ENCODE data around the gene CCNYL1. TPM values are rescaled to one million over a fixed set of nuclear protein-coding genes. Genes with fewer than 3 reads are reported as not detected.

The CCNYL1 gene
- total RNA-seq, 4 donors from 2014 or later = 14.8 to 22.2 (median 17.9) TPM

DNA sequence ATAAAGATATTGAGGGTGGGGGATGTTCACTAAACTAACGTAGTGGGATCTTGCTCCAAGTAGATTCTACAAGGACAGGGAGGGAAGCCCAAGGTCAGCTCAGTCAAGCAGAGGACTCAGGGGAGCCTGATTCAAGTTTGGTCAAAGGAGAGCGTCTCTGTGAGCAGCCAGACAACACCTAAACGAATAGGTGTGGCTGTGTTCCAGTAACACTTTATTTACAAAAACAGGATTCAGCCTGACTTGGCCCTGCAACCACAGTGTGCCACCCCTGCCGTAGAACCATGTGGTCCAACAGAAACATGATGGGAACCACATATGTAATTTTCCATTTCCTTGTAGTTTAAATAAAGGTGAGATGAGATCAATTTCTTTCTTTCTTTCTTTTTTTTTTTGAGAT lies 76.4 kb downstream of the CCNYL1 start:
- H3K9me3 ChIP-seq = no peaks in the 10 kb centered on the region
- H3K36me3 ChIP-seq = no peaks in the 10 kb centered on the region
- WGBS, 2 donors = 52 to 67% methylated on average over 4 of the region's 4 CpGs
- intact Hi-C loops (cut with DNase I) = no loop called here
- H3K27ac ChIP-seq = no peak overlapping the region
- H3K4me3 ChIP-seq (replicated peaks in 1 of 3) = no peak overlapping the region
- no peaks in the 10 kb centered on the region for H3K27me3 ChIP-seq
- peaks cover 12 to 27% of the 10 kb centered on the region in 2 donors for H3K4me1 ChIP-seq
- no peak for DNase-seq
- TF ChIP-seq, protein P1, sequence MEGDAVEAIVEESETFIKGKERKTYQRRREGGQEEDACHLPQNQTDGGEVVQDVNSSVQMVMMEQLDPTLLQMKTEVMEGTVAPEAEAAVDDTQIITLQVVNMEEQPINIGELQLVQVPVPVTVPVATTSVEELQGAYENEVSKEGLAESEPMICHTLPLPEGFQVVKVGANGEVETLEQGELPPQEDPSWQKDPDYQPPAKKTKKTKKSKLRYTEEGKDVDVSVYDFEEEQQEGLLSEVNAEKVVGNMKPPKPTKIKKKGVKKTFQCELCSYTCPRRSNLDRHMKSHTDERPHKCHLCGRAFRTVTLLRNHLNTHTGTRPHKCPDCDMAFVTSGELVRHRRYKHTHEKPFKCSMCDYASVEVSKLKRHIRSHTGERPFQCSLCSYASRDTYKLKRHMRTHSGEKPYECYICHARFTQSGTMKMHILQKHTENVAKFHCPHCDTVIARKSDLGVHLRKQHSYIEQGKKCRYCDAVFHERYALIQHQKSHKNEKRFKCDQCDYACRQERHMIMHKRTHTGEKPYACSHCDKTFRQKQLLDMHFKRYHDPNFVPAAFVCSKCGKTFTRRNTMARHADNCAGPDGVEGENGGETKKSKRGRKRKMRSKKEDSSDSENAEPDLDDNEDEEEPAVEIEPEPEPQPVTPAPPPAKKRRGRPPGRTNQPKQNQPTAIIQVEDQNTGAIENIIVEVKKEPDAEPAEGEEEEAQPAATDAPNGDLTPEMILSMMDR (IDR thresholded peaks at IDR 0.05) = no peak
- TF ChIP-seq POLR2A (IDR thresholded peaks at IDR 0.05) = no peak

DNA sequence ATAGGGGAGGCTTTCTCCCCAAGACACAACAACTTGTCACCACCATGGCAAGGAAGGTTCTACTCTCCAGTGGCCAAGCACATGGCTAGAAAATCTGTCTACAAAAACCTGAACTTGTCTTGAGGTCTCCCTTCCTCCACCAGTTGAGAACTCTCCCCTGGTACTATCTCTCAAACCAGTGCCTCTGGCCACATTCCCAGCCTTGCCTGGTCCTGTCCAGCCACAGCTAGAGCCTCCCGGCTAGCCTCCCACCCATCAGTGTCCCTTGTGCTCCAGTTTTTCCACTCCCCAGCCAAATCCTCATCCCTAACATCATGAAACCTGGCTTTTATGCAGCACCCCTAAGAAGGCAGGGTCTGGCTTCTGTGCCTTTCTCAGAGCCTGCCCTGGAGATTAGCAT lies 79.5 kb downstream of the CCNYL1 start:
- Histone ChIP-seq H3K36me3 (no peaks in the 10 kb centered on the region), H3K9me3 (no peaks in the 10 kb centered on the region), H3K27ac (no peak overlapping the region), H3K4me3 (replicated peaks in 1 of 3) (no peak overlapping the region), H3K27me3 (no peaks in the 10 kb centered on the region), H3K4me1 (peaks cover 12 to 22% of the 10 kb centered on the region in 2 donors)
- WGBS, 2 donors = 80 to 93% methylated on average over 1 of the region's 1 CpG
- DNase-seq = no peak
- intact Hi-C loops (cut with DNase I) = no loop called here
- TF ChIP-seq, protein P1 (IDR thresholded peaks at IDR 0.05) = no peak
- no peak for TF ChIP-seq POLR2A (IDR thresholded peaks at IDR 0.05)

DNA sequence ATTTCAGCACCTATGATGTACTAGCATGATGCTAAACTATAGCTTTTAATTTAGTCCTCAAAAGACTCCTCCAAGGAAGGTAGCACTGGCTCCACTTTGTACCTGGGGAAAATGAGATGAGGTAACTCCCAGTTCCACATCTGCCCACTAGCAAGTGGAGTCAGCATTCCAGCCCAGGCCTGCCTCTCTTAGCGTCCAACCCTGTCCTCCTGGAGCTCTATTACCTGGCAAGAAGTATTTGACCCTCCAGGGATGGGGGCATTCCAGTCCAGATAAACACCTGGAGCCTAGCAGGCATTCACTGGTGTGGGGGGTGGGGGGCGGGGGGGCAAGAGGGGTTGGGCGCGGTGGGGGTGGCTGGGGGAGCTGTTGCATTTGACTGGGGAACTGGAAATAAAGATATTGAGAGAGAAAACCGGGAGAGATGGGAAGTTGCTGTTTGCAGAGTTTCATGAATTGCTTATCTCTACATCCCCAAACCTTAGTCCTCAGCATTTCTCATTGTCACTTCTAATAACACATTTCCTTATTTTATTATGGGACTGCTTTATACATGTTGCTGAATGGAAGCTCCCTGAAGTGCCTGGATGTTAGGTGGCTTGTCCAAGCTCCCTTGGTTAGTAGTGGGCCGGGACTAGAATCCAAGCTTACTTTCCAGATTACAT lies 80.3 kb downstream of the CCNYL1 start:
- Histone ChIP-seq H3K36me3 (no peaks in the 10 kb centered on the region), H3K27me3 (no peaks in the 10 kb centered on the region), H3K4me3 (replicated peaks in 1 of 3) (no peak overlapping the region), H3K4me1 (peaks cover 20 to 28% of the 10 kb centered on the region in 2 donors), H3K9me3 (no peaks in the 10 kb centered on the region), H3K27ac (no peak overlapping the region)
- WGBS, 2 donors = 42 to 50% methylated on average over 6 of the region's 6 CpGs
- DNase-seq = peak; percentile 38 to 50
- intact Hi-C loops (cut with DNase I) = no loop called here
- TF ChIP-seq, protein P1 (IDR thresholded peaks at IDR 0.05) = no peak
- no peak for TF ChIP-seq POLR2A (IDR thresholded peaks at IDR 0.05)

DNA sequence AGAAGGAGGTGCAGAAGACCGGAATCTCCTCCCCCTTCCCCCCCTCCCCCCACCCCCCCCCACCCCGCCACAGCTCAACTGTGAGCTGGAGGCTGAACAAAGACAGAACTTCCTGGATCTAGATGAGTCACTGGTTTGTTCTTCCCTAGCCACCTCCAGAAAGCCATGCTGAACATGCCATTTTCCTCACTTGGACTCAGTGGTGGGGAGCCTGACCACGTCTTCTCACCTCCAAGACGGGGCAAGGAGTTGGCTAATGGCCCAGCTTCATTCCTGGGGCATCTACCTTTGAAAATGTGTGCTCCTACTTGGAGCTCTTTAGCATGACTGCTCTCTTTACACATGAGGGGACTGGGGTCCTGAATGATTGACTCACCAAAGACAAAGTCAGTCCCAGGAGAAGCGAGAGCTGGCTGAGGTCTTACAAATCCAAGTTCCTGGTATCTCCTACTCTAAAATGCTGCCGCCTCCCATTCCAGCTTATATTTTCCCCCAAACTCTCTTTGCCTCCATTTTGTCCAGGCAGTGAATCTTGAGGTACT lies 80.9 kb downstream of the CCNYL1 start:
- Histone ChIP-seq H3K27ac (peak overlapping the region; percentile 9 to 56 (median 39)), H3K4me3 (replicated peaks in 1 of 3) (no peak overlapping the region), H3K27me3 (no peaks in the 10 kb centered on the region), H3K9me3 (no peaks in the 10 kb centered on the region), H3K4me1 (peaks cover 21 to 32% of the 10 kb centered on the region in 2 donors), H3K36me3 (no peaks in the 10 kb centered on the region)
- 59 to 60% methylated on average over 5 to 6 of the region's 6 CpGs for WGBS, 2 donors
- DNase-seq = peak; percentile 33 to 35
- intact Hi-C loops (cut with DNase I) = no loop called here
- no peak for TF ChIP-seq POLR2A (IDR thresholded peaks at IDR 0.05)
- TF ChIP-seq, protein P1 (IDR thresholded peaks at IDR 0.05) = no peak

DNA sequence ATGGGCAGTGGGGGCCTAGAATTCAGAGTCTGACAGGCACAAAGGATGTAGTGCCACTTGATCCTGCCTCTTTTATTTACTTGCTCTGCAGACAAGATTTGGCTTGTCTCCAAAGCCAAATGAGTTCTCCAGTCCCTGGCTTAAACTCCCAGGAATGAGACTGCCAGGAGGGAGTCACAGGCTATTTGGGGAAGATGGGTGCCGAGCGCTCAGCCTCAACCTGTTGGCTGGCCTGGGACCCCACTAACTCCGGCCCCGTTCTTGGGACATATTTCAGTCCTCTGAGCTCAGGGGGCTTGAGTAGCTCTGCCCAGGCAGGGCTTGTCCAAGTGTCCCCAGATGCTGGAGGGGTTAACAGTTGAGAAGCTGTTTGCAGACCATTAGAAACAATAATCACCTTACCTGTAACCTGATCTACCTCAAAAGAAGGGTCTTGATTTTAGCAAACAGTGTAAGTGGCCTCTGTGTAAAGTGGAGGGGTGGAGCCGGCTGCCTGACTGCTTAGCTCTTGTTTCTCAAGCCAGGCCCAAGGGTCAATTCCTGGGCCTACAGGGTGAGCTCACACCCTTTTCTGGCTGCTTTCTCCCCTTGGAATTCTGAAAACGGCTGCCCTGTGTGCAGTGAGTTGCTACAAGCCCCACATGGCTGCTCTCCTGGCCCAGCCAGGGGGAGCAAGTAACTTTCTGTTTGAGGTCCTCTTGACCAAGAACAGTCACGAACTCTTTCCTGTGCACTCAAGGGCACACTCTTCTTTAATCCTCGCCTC lies 85.3 kb downstream of the CCNYL1 start:
- peaks cover 25 to 30% of the 10 kb centered on the region in 2 donors for H3K4me1 ChIP-seq
- H3K9me3 ChIP-seq = no peaks in the 10 kb centered on the region
- intact Hi-C loops (cut with DNase I) = no loop called here
- peak overlapping the region; percentile 71 to 90 (median 84) for H3K27ac ChIP-seq
- WGBS, 2 donors = 31 to 41% methylated on average over 8 of the region's 8 CpGs
- no peak for TF ChIP-seq POLR2A (IDR thresholded peaks at IDR 0.05)
- TF ChIP-seq, protein P1 (IDR thresholded peaks at IDR 0.05) = peak in 4 of 6 experiments; percentile 35 to 54 (median 52)
- no peaks in the 10 kb centered on the region for H3K36me3 ChIP-seq
- H3K27me3 ChIP-seq = no peaks in the 10 kb centered on the region
- peak; percentile 94 for DNase-seq
- no peak overlapping the region for H3K4me3 ChIP-seq (replicated peaks in 1 of 3)

Measured in thyroid gland (tissue), 4 donors.